Activated CD8-positive, alpha-beta T cell treated with anti-CD3 and anti-CD28 coated beads for 36 hours (primary cell): ENCODE results near the gene FERMT3. TPM values are rescaled to one million over a fixed set of nuclear protein-coding genes. Genes with fewer than 3 reads are reported as not detected.
A peak's percentile ranks its signal among the peaks of the same experiment; 100 is the strongest.

Experiments
- ATAC-seq: fragments of 200-7000 bp; cut with Tn5 transposase; one replicate; pipeline ENCODE4 v1.10.0; 2021; ENCODE audit warnings: mild to moderate bottlenecking, moderate library complexity
- CTCF ChIA-PET: fragments of 350-600 bp; sonication (Branson Sonifier 250); formaldehyde crosslinking; loops from one replicate; lab custom pipeline; 2021; ENCODE audit warnings: antibody characterized with exemption; lab: Charles Lee
- POLR2A ChIA-PET: fragments of 350-600 bp; sonication (Branson Sonifier 250); formaldehyde crosslinking; loops from one replicate; lab custom pipeline; 2021; ENCODE audit warnings: antibody characterized with exemption; lab: Charles Lee
- DNase-seq: peaks from one replicate; pipeline ENCODE4 v3.0.0-alpha.2; 2020
- H3K27ac Mint-ChIP-seq: one replicate; pipeline ENCODE4 v1.8.0; 2021; ENCODE audit warnings: mild to moderate bottlenecking, mixed read lengths
- H3K27me3 Mint-ChIP-seq: one replicate; pipeline ENCODE4 v1.8.0; 2021; ENCODE audit warnings: mixed read lengths
- H3K36me3 Mint-ChIP-seq: one replicate; pipeline ENCODE4 v1.8.0; 2021; ENCODE audit warnings: low read depth, mixed read lengths
- H3K4me1 Mint-ChIP-seq: one replicate; pipeline ENCODE4 v1.8.0; 2021; ENCODE audit warnings: low read depth, mixed read lengths
- H3K4me3 Mint-ChIP-seq: one replicate; pipeline ENCODE4 v1.8.0; 2021; ENCODE audit warnings: mild to moderate bottlenecking, moderate library complexity, mixed read lengths
- H3K9me3 Mint-ChIP-seq: one replicate; pipeline ENCODE4 v1.8.0; 2021; ENCODE audit warnings: mixed read lengths
- CTCF ChIP-seq: fragments of 200-600 bp; IDR thresholded peaks from one replicate; pipeline ENCODE4 v1.8.0; 2022; ENCODE audit warnings: antibody characterized with exemption, mild to moderate bottlenecking
- intact Hi-C: fragments of 100-400 bp; cut with micrococcal nuclease; formaldehyde crosslinking; loops from one replicate; pipeline ENCODE4 v1.10.0; 2022
- total RNA-seq, 2 experiments: library from RNA; stranded (reverse); gene quantifications; one replicate each; pipeline ENCODE4 v1.2.3, GENCODE V29; 2021

Gene FERMT3
- total RNA-seq, 2 experiments from 2014 or later = 210 to 214 TPM

- H3K27ac Mint-ChIP-seq = no peak overlapping the region
- peaks cover 2% of the 10 kb centered on the region for H3K36me3 Mint-ChIP-seq
- POLR2A ChIA-PET = interaction anchor here (0.8 to 2.7 kb wide), 3 partner anchors 12 to 26 kb away, joined by 4 to 6 read pairs (median 4); partner anchors contain the start of genes FERMT3 and MACROD1
- intact Hi-C loops = no loop called here
- CTCF ChIA-PET = interaction anchor here (1.2 to 1.5 kb wide), 3 partner anchors 24 to 31 kb away, joined by 3 to 4 read pairs (median 3); no protein-coding TSS in a partner anchor
- no peaks in the 10 kb centered on the region for H3K27me3 Mint-ChIP-seq
- H3K9me3 Mint-ChIP-seq = no peaks in the 10 kb centered on the region
- DNase-seq = no peak
- ATAC-seq = no peak
- H3K4me1 Mint-ChIP-seq = peaks cover 34% of the 10 kb centered on the region
- TF ChIP-seq CTCF = no peak
- no peak overlapping the region for H3K4me3 Mint-ChIP-seq
Measured at GRCh38 chr11:64180891-64181290, 25.6 kb upstream of the FERMT3 start.

- intact Hi-C loops = no loop called here
- CTCF ChIA-PET = interaction anchor here (1.0 to 1.6 kb wide), 5 partner anchors 15 to 182 kb away, joined by 3 to 5 read pairs (median 3); partner anchors contain the start of gene MACROD1
- Mint-ChIP-seq H3K36me3 (peaks cover 3% of the 10 kb centered on the region), H3K27ac (no peak overlapping the region), H3K27me3 (no peaks in the 10 kb centered on the region), H3K9me3 (no peaks in the 10 kb centered on the region), H3K4me3 (peak overlapping the region; percentile 4), H3K4me1 (peaks cover 32% of the 10 kb centered on the region)
- ATAC-seq (no peak), DNase-seq (peak; percentile 75)
- TF ChIP-seq CTCF = no peak
- POLR2A ChIA-PET = interaction anchor here (0.6 to 2.7 kb wide), 6 partner anchors 9 to 182 kb away, joined by 3 to 6 read pairs (median 4); partner anchors contain the start of genes FERMT3 and MACROD1
Measured at GRCh38 chr11:64181506-64182411, 24.8 kb upstream of the FERMT3 start.

- no peak overlapping the region for H3K27ac Mint-ChIP-seq
- no peak for ATAC-seq
- no peaks in the 10 kb centered on the region for H3K27me3 Mint-ChIP-seq
- no peak for DNase-seq
- intact Hi-C loops = no loop called here
- peaks cover 27% of the 10 kb centered on the region for H3K4me1 Mint-ChIP-seq
- ChIA-PET POLR2A (interaction anchor here (2.5 to 4.5 kb wide), 2 partner anchors 17 to 86 kb away, joined by 20 to 25 read pairs; partner anchors contain the start of gene MACROD1), CTCF (interaction anchor here (0.9 to 7.2 kb wide), 2 partner anchors 22 to 57 kb away, joined by 3 to 59 read pairs; partner anchors contain the start of genes FERMT3 and FKBP2)
- peaks cover 8% of the 10 kb centered on the region for H3K36me3 Mint-ChIP-seq
- no peaks in the 10 kb centered on the region for H3K9me3 Mint-ChIP-seq
- no peak for TF ChIP-seq CTCF
- H3K4me3 Mint-ChIP-seq = no peak overlapping the region
Measured at GRCh38 chr11:64183890-64184289, 22.6 kb upstream of the FERMT3 start.

- ATAC-seq (no peak), DNase-seq (peak; percentile 56)
- H3K4me1 Mint-ChIP-seq = peaks cover 32% of the 10 kb centered on the region
- TF ChIP-seq CTCF = no peak
- intact Hi-C loops = no loop called here
- no peaks in the 10 kb centered on the region for H3K27me3 Mint-ChIP-seq
- H3K9me3 Mint-ChIP-seq = no peaks in the 10 kb centered on the region
- H3K27ac Mint-ChIP-seq = peak overlapping the region; percentile 98
- POLR2A ChIA-PET = interaction anchor here (0.7 to 10.9 kb wide), 21 partner anchors 10 to 208 kb away, joined by 3 to 206 read pairs (median 6); partner anchors contain the start of genes BAD, FERMT3, MACROD1 and NUDT22
- peaks cover 15% of the 10 kb centered on the region for H3K36me3 Mint-ChIP-seq
- no peak overlapping the region for H3K4me3 Mint-ChIP-seq
- CTCF ChIA-PET = interaction anchor here (1.1 to 7.2 kb wide), 5 partner anchors 19 to 348 kb away, joined by 3 to 59 read pairs (median 3); partner anchors contain the start of genes FERMT3, PRDX5 and TRMT112
Measured at GRCh38 chr11:64185175-64185692, 21.3 kb upstream of the FERMT3 start.
